K562 (cell line): Measurements from ENCODE around the gene ABCA4. TPM values are rescaled to one million over a fixed set of nuclear protein-coding genes. Genes with fewer than 3 reads are reported as not detected.
A peak's percentile ranks its signal among the peaks of the same experiment; 100 is the strongest.

Source experiments
- ATF4 ChIP-seq: fragments of 450-650 bp; formaldehyde crosslinking; IDR thresholded peaks from 2 replicates; pipeline ENCODE4 v1.4.0; 2022; ENCODE audit warnings: mild to moderate bottlenecking, moderate library complexity
- BACH1 ChIP-seq: fragments of 200-800 bp; sonication (Bioruptor generic); IDR thresholded peaks from 2 replicates; pipeline ENCODE4 v1.6.1; 2016; ENCODE audit warnings: missing genetic modification characterization, missing compliant biosample characterization
- BCOR ChIP-seq: fragments of 450-650 bp; IDR thresholded peaks from 2 replicates; pipeline ENCODE4 v1.6.1; 2016
- BRCA1 ChIP-seq, 2 experiments: fragments of 450-650 bp in 1 of 2; sonication (generic) in 1 of 2; formaldehyde crosslinking in 1 of 2; IDR thresholded peaks; 2 replicates each; pipeline versions ENCODE4 v1.5.0 to v1.6.1; 2017 to 2020; ENCODE audit warnings: mild to moderate bottlenecking in 1 of 2, missing genetic modification reagents in 1 of 2
- CC2D1A ChIP-seq: fragments of 450-650 bp; IDR thresholded peaks from 2 replicates; pipeline ENCODE4 v1.6.1; 2017; ENCODE audit warnings: mild to moderate bottlenecking
- ELF4 ChIP-seq: fragments of 450-650 bp; formaldehyde crosslinking; IDR thresholded peaks from 2 replicates; pipeline ENCODE4 v1.4.0; 2022; ENCODE audit warnings: missing genetic modification characterization
- EWSR1 ChIP-seq: fragments of 450-650 bp; IDR thresholded peaks from 2 replicates; pipeline ENCODE4 v1.6.1; 2018; ENCODE audit warnings: borderline replicate concordance, mild to moderate bottlenecking, low read depth, moderate library complexity; ENCODE audit not compliant: partially characterized antibody
- LARP7 ChIP-seq: fragments of 450-650 bp; IDR thresholded peaks from 2 replicates; pipeline ENCODE4 v1.6.1; 2016
- NFATC3 ChIP-seq: fragments of 450-650 bp; IDR thresholded peaks from 2 replicates; pipeline ENCODE4 v1.6.1; 2017; ENCODE audit warnings: mild to moderate bottlenecking
- NR2C2 ChIP-seq, 2 experiments: fragments of 200-800 bp in 1 of 2; sonication (Bioruptor generic) in 1 of 2; sonication (generic) in 1 of 2; formaldehyde crosslinking in 1 of 2; IDR thresholded peaks; 2 replicates each; pipeline versions ENCODE4 v1.6.1 to v1.8.0; 2016 to 2022; ENCODE audit warnings: mild to moderate bottlenecking in 1 of 2, missing compliant biosample characterization in 1 of 2, missing genetic modification characterization in 1 of 2, missing genetic modification reagents in 1 of 2
- POLR2AphosphoS2 ChIP-seq: IDR thresholded peaks from 2 replicates; pipeline ENCODE4 v1.6.1; 2012; ENCODE audit warnings: low read length, improper control_type of control experiment
- PRDM10 ChIP-seq: fragments of 450-650 bp; IDR thresholded peaks from 2 replicates; pipeline ENCODE4 v1.6.1; 2018; ENCODE audit not compliant: partially characterized antibody
- TRIM25 ChIP-seq: fragments of 450-650 bp; IDR thresholded peaks from 2 replicates; pipeline ENCODE4 v1.7.0; 2016; ENCODE audit warnings: borderline replicate concordance
- U2AF2 ChIP-seq: fragments of 200-400 bp; formaldehyde crosslinking; optimal IDR thresholded peaks from 2 replicates; pipeline ENCODE3; 2017; ENCODE audit warnings: low read depth, mild to moderate bottlenecking, low read length
- UBTF ChIP-seq, 2 experiments: IDR thresholded peaks; 2 replicates each; pipeline ENCODE4 v1.6.1; 2012; ENCODE audit warnings: improper control_type of control experiment in 2 of 2, low read depth in 2 of 2, low read length in 2 of 2, borderline replicate concordance in 1 of 2
- USF1 ChIP-seq: sonication (generic); formaldehyde crosslinking; IDR thresholded peaks from 2 replicates; pipeline ENCODE4 v1.9.0; 2022; ENCODE audit warnings: mild to moderate bottlenecking, missing genetic modification reagents
- ZNF133 ChIP-seq: fragments of 250-450 bp; sonication (Bioruptor Pico); IDR thresholded peaks from 2 replicates; pipeline ENCODE4 v1.4.0; 2020; ENCODE audit warnings: mild to moderate bottlenecking
- ZNF431 ChIP-seq: sonication (generic); formaldehyde crosslinking; IDR thresholded peaks from 2 replicates; pipeline ENCODE4 v1.8.0; 2022; ENCODE audit warnings: mild to moderate bottlenecking, missing genetic modification reagents
- polyA plus RNA-seq, 8 experiments: library from polyadenylated mRNA; depleted of rRNA in 4 of 8; stranded (reverse) in 5 of 8; unstranded in 3 of 8; fragments of >200 nt; fragmentation: Nextera tagmentation in 2 of 8; fragmentation: Illumina TruSeq in 1 of 8; extraction: Ambion mirVana in 2 of 8; extraction: Trizol in 1 of 8; gene quantifications; 2 replicates each; pipeline versions ENCODE4 v1.2.1 to v1.2.3, GENCODE V29; 2011 to 2014; ENCODE audit warnings: inconsistent platforms in 1 of 8, missing spikeins in 1 of 8
- total RNA-seq, 7 experiments: library from RNA; depleted of rRNA in 6 of 7; stranded (reverse); fragments of >200 nt in 6 of 7; fragmentation: Illumina TruSeq in 2 of 7; extraction: Trizol in 2 of 7; gene quantifications; 2 replicates each; pipeline versions ENCODE4 v1.2.1 to v1.2.3, GENCODE V29; 2011 to 2021; ENCODE audit warnings: low replicate concordance in 1 of 7

Gene ABCA4
- total and polyA plus RNA-seq, 9 of the 15 experiments (the other 6 are each of a cell fraction or from before 2014, with no cell fraction given): 0.01 to 0.04 TPM; not detected in 7

- TF ChIP-seq PRDM10 (no peak), NR2C2 (CRISPR knock-in tag; IDR thresholded peaks at IDR 0.05) (no peak), NR2C2 (tag; IDR thresholded peaks at IDR 0.05) (peak; percentile 90), USF1 (CRISPR knock-in tag) (no peak), NFATC3 (no peak), CC2D1A (no peak), TRIM25 (no peak), UBTF (IDR thresholded peaks at IDR 0.05; ENCODE audit: borderline replicate concordance in 1 of 2, low read depth in 2 of 2, low read length in 2 of 2) (no peak), U2AF2 (no peak), ZNF431 (CRISPR knock-in tag) (no peak), BCOR (no peak), ZNF133 (CRISPR knock-in tag) (no peak), POLR2AphosphoS2 (no peak), ATF4 (CRISPR knock-in tag) (peak; percentile 93), ELF4 (CRISPR knock-in tag) (no peak; the same call in 1 of the 2 replicates), EWSR1 (no peak), LARP7 (no peak), BACH1 (tag) (peak; percentile 77; the same call in 1 of the 2 replicates), BRCA1 (IDR thresholded peaks at IDR 0.05) (no peak), BRCA1 (CRISPR knock-in tag; IDR thresholded peaks at IDR 0.05) (no peak)
Observed at GRCh38 chr1:94014635-94015488, 106.1 kb downstream of the ABCA4 start (continued).
